ENCODE data around the gene CTPS1. TPM values are rescaled to one million over a fixed set of nuclear protein-coding genes. Genes with fewer than 3 reads are reported as not detected.

The CTPS1 gene
- total and polyA plus RNA-seq, 2 experiments from 2014 or later = 31.8 to 93.9 TPM

DNA sequence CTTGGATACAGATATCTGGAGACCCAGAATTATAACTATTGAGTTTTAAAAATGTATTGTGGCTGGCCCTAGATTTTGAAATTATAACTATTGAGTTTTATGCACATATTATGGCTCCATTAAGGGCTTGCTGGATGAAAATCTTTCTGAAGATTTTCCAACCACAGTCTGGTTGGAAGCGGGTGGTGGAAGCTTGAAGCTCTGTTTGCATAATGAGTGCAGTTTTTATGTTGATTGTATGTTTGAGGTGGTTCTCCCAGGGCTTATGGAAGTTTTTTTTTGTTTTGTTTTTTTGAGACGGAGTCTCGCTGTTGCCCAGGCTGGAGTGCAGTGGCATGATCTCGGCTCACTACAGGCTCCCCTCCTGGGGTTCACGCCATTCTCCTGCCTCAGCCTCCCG lies 10.1 kb upstream of the CTPS1 start (continued):
- TF ChIP-seq, protein P1, sequence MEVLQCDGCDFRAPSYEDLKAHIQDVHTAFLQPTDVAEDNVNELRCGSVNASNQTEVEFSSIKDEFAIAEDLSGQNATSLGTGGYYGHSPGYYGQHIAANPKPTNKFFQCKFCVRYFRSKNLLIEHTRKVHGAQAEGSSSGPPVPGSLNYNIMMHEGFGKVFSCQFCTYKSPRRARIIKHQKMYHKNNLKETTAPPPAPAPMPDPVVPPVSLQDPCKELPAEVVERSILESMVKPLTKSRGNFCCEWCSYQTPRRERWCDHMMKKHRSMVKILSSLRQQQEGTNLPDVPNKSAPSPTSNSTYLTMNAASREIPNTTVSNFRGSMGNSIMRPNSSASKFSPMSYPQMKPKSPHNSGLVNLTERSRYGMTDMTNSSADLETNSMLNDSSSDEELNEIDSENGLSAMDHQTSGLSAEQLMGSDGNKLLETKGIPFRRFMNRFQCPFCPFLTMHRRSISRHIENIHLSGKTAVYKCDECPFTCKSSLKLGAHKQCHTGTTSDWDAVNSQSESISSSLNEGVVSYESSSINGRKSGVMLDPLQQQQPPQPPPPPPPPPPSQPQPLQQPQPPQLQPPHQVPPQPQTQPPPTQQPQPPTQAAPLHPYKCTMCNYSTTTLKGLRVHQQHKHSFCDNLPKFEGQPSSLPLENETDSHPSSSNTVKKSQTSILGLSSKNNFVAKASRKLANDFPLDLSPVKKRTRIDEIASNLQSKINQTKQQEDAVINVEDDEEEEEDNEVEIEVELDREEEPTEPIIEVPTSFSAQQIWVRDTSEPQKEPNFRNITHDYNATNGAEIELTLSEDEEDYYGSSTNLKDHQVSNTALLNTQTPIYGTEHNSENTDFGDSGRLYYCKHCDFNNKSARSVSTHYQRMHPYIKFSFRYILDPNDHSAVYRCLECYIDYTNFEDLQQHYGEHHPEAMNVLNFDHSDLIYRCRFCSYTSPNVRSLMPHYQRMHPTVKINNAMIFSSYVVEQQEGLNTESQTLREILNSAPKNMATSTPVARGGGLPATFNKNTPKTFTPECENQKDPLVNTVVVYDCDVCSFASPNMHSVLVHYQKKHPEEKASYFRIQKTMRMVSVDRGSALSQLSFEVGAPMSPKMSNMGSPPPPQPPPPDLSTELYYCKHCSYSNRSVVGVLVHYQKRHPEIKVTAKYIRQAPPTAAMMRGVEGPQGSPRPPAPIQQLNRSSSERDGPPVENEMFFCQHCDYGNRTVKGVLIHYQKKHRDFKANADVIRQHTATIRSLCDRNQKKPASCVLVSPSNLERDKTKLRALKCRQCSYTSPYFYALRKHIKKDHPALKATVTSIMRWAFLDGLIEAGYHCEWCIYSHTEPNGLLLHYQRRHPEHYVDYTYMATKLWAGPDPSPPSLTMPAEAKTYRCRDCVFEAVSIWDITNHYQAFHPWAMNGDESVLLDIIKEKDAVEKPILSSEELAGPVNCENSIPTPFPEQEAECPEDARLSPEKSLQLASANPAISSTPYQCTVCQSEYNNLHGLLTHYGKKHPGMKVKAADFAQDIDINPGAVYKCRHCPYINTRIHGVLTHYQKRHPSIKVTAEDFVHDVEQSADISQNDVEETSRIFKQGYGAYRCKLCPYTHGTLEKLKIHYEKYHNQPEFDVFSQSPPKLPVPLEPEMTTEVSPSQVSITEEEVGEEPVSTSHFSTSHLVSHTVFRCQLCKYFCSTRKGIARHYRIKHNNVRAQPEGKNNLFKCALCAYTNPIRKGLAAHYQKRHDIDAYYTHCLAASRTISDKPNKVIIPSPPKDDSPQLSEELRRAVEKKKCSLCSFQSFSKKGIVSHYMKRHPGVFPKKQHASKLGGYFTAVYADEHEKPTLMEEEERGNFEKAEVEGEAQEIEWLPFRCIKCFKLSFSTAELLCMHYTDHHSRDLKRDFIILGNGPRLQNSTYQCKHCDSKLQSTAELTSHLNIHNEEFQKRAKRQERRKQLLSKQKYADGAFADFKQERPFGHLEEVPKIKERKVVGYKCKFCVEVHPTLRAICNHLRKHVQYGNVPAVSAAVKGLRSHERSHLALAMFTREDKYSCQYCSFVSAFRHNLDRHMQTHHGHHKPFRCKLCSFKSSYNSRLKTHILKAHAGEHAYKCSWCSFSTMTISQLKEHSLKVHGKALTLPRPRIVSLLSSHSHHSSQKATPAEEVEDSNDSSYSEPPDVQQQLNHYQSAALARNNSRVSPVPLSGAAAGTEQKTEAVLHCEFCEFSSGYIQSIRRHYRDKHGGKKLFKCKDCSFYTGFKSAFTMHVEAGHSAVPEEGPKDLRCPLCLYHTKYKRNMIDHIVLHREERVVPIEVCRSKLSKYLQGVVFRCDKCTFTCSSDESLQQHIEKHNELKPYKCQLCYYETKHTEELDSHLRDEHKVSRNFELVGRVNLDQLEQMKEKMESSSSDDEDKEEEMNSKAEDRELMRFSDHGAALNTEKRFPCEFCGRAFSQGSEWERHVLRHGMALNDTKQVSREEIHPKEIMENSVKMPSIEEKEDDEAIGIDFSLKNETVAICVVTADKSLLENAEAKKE (CRISPR knock-in tag; IDR thresholded peaks at IDR 0.05) = no peak
- TF ChIP-seq, protein P2, sequence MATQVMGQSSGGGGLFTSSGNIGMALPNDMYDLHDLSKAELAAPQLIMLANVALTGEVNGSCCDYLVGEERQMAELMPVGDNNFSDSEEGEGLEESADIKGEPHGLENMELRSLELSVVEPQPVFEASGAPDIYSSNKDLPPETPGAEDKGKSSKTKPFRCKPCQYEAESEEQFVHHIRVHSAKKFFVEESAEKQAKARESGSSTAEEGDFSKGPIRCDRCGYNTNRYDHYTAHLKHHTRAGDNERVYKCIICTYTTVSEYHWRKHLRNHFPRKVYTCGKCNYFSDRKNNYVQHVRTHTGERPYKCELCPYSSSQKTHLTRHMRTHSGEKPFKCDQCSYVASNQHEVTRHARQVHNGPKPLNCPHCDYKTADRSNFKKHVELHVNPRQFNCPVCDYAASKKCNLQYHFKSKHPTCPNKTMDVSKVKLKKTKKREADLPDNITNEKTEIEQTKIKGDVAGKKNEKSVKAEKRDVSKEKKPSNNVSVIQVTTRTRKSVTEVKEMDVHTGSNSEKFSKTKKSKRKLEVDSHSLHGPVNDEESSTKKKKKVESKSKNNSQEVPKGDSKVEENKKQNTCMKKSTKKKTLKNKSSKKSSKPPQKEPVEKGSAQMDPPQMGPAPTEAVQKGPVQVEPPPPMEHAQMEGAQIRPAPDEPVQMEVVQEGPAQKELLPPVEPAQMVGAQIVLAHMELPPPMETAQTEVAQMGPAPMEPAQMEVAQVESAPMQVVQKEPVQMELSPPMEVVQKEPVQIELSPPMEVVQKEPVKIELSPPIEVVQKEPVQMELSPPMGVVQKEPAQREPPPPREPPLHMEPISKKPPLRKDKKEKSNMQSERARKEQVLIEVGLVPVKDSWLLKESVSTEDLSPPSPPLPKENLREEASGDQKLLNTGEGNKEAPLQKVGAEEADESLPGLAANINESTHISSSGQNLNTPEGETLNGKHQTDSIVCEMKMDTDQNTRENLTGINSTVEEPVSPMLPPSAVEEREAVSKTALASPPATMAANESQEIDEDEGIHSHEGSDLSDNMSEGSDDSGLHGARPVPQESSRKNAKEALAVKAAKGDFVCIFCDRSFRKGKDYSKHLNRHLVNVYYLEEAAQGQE (IDR thresholded peaks at IDR 0.05; ENCODE audit: unreplicated experiment) = no peak
- TF ChIP-seq POLR2AphosphoS5 (IDR thresholded peaks at IDR 0.05; ENCODE audit: low read depth) = no peak

DNA sequence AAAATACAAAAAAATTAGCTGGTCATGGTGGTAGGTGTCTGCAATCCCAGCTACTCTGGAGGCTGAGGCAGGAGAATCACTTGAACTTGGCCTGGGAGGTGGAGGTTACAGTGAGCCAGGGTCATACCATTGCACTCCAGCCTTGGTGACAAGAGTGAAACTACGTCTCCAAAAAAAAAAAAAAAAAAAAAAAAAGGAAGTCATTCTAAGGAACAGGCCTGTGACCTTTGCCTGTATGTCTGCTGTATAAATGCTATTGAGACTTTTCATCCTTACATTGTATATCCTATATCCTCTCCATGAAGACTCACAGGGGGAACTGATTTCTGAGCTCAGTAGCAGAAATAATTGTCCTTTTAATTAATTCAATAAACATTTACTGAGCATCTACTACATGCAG lies 7.5 kb upstream of the CTPS1 start:
- H2AFZ ChIP-seq = no peak overlapping the region
- H3K27me3 Mint-ChIP-seq (ENCODE audit: insufficient read depth, low read depth, poor library complexity) = no peaks in the 10 kb centered on the region
- H3K27me3 ChIP-seq (ENCODE audit: insufficient read depth) = no peaks in the 10 kb centered on the region
- ATAC-seq (no peak), DNase-seq (ENCODE audit: low spot score) (no peak)
- H4K20me1 ChIP-seq (replicated peaks; ENCODE audit: insufficient read depth) = no peaks in the 10 kb centered on the region
- no peak overlapping the region for H3K4me2 ChIP-seq
- no peak overlapping the region for H3K27ac ChIP-seq (ENCODE audit: low read depth)
- H3K4me1 Mint-ChIP-seq = peaks cover 4% of the 10 kb centered on the region; the same call in 1 of the 3 replicates
- H3F3A ChIP-seq (replicated peaks; ENCODE audit: low read depth) = no peaks in the 10 kb centered on the region
- no peaks in the 10 kb centered on the region for H3K9me3 Mint-ChIP-seq
- peaks cover 7% of the 10 kb centered on the region for H3K4me1 ChIP-seq (ENCODE audit: insufficient read depth)
- no peaks in the 10 kb centered on the region for H3K36me3 ChIP-seq (ENCODE audit: insufficient read depth)
- no peak overlapping the region for H3K27ac Mint-ChIP-seq
- H3K36me3 Mint-ChIP-seq (ENCODE audit: low read depth) = no peaks in the 10 kb centered on the region; the same call in 2 of the 3 replicates
- no peak overlapping the region for H3K4me3 Mint-ChIP-seq
- H3K4me3 ChIP-seq = no peak overlapping the region
- H3K9me2 ChIP-seq (ENCODE audit: insufficient read depth) = no peaks in the 10 kb centered on the region
- H3K79me2 ChIP-seq (replicated peaks; ENCODE audit: insufficient read depth) = no peaks in the 10 kb centered on the region
- TF ChIP-seq CREB1 (CRISPR knock-in tag; IDR thresholded peaks at IDR 0.05; ENCODE audit: low read depth) (no peak), JUNB (IDR thresholded peaks at IDR 0.05; ENCODE audit: unreplicated experiment) (no peak), EZH2phosphoT487 (IDR thresholded peaks at IDR 0.05; ENCODE audit: unreplicated experiment) (no peak), POLR2AphosphoS5 (IDR thresholded peaks at IDR 0.05; ENCODE audit: low read depth) (no peak), NANOG (IDR thresholded peaks at IDR 0.05; ENCODE audit: borderline replicate concordance) (no peak)
- TF ChIP-seq, protein P3, sequence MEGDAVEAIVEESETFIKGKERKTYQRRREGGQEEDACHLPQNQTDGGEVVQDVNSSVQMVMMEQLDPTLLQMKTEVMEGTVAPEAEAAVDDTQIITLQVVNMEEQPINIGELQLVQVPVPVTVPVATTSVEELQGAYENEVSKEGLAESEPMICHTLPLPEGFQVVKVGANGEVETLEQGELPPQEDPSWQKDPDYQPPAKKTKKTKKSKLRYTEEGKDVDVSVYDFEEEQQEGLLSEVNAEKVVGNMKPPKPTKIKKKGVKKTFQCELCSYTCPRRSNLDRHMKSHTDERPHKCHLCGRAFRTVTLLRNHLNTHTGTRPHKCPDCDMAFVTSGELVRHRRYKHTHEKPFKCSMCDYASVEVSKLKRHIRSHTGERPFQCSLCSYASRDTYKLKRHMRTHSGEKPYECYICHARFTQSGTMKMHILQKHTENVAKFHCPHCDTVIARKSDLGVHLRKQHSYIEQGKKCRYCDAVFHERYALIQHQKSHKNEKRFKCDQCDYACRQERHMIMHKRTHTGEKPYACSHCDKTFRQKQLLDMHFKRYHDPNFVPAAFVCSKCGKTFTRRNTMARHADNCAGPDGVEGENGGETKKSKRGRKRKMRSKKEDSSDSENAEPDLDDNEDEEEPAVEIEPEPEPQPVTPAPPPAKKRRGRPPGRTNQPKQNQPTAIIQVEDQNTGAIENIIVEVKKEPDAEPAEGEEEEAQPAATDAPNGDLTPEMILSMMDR (conservative IDR thresholded peaks at IDR 0.05; ENCODE audit: low read depth in 2 of 2) = no peak
